Astrocyte of the cerebellum (primary cell): ENCODE measurements around the gene GLIS1.

Source experiments
- DNase-seq: peaks from one replicate; pipeline ENCODE4 v3.0.0-alpha.2; 2011; ENCODE audit warnings: low read depth
- H3K4me3 ChIP-seq: 2 replicates; pipeline ENCODE4 v1.5.1; 2011; ENCODE audit warnings: mild to moderate bottlenecking, low read depth, low read length, moderate library complexity
- CTCF ChIP-seq: IDR thresholded peaks from 2 replicates; pipeline ENCODE4 v1.5.1; 2012; ENCODE audit warnings: low read length, low read depth, moderate library complexity, mild to moderate bottlenecking; ENCODE audit errors: missing control alignments
- in situ Hi-C: cut with HindIII; loops from 2 replicates; pipeline ENCODE4 v1.10.0; 2017; ENCODE audit warnings: low sequenced_read_pairs

Gene GLIS1

DNA sequence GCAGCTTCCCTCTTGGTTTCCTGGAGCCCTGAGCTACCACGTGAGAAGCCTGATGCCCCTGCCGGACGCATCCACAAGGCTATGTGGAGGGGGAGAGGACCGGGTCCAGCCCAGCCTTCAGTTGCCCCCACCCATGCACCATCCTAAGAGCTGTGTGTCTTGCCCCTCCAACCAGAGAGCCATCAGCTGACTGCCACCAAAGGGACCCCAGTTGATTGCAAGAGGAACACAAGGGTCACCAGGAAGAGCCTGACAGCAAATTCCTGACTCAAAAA is 81.5 kb downstream of the GLIS1 start:
- DNase-seq = no peak
- no peak overlapping the region for H3K4me3 ChIP-seq
- in situ Hi-C loops = no loop called here
- TF ChIP-seq CTCF = no peak

GRCh38 chr1:53656747-53657530 is 82.0 kb downstream of the GLIS1 start:
- DNase-seq = no peak

GRCh38 chr1:53655931-53656746 is 82.8 kb downstream of the GLIS1 start:
- no peak for TF ChIP-seq CTCF
- no peak overlapping the region for H3K4me3 ChIP-seq
- in situ Hi-C loops = no loop called here
- DNase-seq = peak; percentile 41

More at GRCh38 chr1:53656747-53657530, 82.0 kb downstream of the GLIS1 start:
- TF ChIP-seq CTCF = no peak
- no peak overlapping the region for H3K4me3 ChIP-seq
- in situ Hi-C loops = no loop called here

DNA sequence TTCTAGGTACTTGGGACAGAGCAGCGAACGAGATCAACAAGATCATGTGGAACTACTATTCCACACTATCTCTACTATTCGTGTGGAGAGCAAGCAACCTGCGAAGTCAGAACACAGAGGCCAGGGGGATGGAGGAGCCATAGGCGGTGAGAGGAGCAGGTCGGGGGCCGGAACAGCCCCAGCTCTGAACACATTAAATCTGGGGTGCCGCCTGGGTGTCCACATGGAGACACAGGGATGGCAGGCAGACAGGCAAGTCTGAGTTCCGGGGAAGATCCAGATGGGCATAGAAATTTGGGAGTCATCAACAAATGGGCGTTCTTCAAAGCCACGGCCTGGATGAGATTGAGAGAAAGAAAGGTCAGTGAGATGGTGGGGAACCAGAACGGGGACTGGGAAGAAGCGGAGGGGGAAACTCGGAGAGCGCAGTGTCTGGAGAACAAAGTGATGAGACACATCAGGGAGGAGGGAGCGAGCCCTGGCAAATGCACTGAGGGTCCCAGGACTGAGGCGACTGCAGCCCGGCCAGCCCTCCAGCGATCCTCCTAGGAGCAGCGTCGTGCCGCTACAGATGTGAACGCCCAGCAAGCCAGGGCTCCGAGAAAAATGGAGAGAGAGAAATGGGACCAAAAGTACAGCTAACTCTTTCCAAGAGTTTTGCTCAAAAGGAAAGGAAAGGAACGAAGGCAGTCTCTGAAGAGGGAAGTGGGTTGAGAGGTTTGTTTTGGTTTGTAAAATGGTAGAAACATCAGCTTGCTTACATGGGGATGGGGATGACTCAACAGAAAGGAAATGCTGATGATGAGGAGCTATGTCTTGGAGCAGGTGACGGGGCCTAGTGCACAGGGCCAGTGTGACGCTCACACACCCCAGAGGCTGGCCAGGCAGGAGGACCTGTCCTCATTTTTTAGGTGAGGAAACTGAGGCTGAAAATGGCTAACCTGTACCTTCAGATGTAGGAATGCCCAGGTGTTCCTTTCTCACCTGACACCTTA is 84.5 kb downstream of the GLIS1 start:
- peak; percentile 22 for DNase-seq
- in situ Hi-C loops = no loop called here
- TF ChIP-seq CTCF = no peak
- H3K4me3 ChIP-seq = no peak overlapping the region

- in situ Hi-C loops = no loop called here
- TF ChIP-seq CTCF = no peak
- DNase-seq = no peak
- H3K4me3 ChIP-seq = no peak overlapping the region
These were observed 85.3 kb downstream of the GLIS1 start for GRCh38 chr1:53653631-53654030.

- in situ Hi-C loops = no loop called here
These were observed 85.8 kb downstream of the GLIS1 start for GRCh38 chr1:53653200-53653575.

More at GRCh38 chr1:53653200-53653575, 85.8 kb downstream of the GLIS1 start:
- no peak for DNase-seq
- H3K4me3 ChIP-seq = no peak overlapping the region
- TF ChIP-seq CTCF = no peak
